ENCODE results near the gene SNRNP25.
A peak's percentile ranks its signal among the peaks of the same experiment; 100 is the strongest.

Gene SNRNP25

DNA sequence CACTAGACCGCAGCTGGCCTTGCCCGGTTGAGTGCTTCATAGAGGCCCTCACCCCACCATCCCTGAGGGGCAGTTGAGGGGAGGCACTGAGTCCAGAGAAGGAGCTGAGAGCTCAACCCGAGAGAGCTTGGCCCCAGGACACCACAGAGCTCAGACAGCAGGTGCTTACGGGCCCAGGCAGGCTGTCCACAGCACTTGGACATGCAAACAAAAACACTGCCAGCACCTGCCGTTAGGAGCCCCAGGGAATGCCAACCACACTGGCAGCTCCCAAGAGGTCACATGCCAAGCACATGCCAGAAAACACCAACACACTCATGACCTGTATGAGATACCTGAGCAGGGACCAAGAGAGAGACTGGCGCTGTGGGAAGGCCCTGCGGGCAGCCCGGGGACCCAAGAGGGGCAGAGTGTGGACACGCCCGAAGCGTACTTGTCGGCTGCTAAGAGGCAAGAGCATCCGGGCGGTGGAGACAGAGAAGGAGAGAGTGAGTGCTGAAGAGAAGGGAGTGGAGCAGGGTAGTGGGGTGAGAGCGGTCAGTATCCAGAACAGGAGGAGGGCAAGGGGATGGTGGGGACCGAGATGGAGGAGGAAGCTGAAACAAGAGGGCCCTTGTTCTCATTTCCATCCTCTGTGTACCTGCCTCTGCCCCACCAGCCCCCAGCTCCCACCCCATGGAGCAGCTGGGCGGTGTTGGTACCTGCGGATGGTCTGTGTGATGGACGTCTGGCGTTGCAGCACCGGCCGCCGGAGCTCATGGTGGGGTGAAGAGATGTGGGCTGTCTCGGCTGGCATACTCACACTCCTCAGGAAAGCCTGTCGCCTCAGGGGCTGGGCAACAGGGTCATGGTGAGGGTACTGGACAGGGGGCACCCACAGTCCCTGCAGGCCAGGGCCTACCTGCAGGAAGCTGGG lies 10.6 kb downstream of the SNRNP25 start:
- DNase-seq = no peak

DNA sequence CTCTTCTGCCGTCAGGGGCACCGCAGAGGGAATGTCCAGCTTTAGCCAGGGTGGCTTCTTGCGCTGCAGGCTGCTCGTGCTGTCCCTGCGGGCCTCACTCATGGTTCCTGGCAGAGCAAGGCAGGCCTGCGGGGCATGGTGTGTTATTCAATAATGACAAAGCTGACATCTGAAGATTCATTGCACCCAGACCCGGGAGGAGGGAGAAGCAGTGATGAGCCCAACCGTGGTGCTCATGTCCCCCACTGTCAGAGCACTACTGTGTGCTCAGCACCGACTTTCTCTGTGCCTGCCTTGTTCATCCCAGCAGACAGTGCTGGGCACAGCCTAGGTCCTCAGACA lies 11.3 kb downstream of the SNRNP25 start:
- DNase-seq = no peak

DNA sequence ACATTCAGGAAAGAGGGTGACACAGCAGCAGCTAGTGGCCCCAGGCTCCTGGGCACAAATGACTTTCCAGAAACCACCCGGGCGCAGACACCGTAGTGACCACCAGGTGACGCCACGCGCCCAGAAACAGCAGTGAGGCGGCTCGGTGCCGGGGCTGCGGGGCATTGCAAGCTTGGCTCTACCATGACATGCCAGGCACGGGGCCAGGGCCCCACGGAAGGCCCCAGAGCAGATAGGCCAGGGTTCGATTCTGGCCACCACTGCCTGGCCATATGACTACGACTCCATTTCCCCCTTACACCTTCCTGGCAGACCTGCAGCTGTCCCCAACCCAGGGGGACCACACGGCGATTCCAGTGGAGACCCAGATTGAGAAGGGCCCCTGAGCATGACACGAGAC lies 12.1 kb downstream of the SNRNP25 start:
- DNase-seq = peak; percentile 37

- no peak for DNase-seq
Observed at GRCh38 chr16:66309-67182, 12.9 kb downstream of the SNRNP25 start.

GRCh38 chr16:67183-67791 lies 13.7 kb downstream of the SNRNP25 start:
- DNase-seq = no peak

GRCh38 chr16:67884-68789 lies 14.5 kb downstream of the SNRNP25 start:
- no peak for DNase-seq

DNA sequence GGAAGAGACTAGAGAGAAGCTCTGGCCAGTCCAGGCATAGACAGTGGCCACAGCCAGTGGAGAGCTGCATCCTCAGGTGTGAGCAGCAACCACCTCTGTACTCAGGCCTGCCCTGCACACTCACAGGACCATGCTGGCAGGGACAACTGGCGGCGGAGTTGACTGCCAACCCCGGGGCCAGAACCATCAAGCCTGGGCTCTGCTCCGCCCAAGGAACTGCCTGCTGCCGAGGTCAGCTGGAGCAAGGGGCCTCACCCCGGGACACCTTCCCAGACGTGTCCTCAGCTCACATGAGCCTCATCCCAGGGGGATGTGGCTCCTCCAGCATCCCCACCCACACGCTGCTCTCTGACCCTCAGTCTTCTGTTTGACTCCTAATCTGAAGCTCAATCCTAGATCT lies 15.6 kb downstream of the SNRNP25 start:
- DNase-seq = no peak

DNA sequence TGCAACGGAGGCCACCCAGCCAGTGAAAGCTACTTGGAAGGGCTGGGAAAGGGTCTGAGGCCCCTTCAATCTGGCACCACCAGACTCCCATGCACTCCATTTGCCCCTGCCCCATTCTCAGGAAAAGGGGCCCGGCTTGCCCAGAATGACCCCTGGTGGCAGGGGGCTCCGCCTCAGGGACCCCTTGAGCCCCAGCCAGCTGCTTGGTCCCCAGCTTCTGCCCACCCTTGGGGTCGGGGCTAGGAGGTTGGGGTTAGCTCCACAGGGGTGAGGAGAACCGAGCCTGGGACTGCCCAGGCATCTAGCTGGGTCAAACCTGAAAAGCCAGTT lies 17.5 kb downstream of the SNRNP25 start:
- no peak for DNase-seq

DNA sequence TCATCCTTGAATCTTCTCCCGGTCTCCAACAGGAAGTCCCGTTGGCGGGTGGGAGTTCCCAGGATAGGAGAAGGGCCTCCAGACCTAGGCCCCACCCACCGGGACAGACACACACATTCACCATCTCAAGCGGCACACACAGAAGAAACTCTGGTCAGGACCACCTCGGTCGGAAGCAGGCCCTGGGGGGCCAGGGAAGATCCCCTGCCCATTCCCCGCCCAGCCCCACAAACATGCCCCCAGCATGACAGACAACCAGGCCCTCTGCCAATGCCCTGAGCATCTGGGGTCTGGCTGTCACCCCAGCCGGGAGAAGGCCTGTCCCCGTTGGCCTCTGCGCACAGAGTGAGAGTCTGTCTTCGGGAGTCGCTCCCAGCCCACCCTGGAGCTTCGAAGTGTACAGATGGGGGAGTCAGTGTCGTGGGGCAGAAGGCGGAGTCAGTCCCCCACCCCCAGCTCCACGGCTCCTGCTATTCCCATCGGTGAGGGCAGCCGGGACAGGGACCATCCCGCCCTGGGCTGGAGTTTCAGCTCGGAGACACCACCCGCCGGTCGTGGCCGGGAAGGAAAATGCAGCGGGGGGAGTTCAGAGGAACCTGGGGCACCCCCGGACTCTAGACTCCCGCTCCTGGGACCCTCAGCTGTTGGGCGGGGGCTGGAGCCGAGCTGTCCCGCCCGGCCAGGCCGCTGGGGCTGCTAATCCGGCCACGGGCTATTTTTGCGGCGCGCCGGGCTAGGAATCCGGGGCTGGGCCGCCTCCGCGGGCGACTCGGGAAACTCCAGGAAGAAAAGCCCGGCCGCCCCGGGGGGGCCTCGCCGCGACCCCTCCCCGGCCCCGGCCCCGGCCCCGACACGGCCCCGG lies 18.1 kb downstream of the SNRNP25 start:
- no peak for DNase-seq

- no peak for DNase-seq
Observed at GRCh38 chr16:72561-73548, 19.2 kb downstream of the SNRNP25 start, which contains the start of gene RHBDF1. TSS of gene RHBDF1 (minus strand) at chr16:72631. CDS start at chr16:65015, 7,616 bp downstream.

- no peak for DNase-seq
Observed at GRCh38 chr16:74051-74746, 20.6 kb downstream of the SNRNP25 start.

GRCh38 chr16:74747-75334 lies 21.2 kb downstream of the SNRNP25 start:
- DNase-seq = no peak

DNA sequence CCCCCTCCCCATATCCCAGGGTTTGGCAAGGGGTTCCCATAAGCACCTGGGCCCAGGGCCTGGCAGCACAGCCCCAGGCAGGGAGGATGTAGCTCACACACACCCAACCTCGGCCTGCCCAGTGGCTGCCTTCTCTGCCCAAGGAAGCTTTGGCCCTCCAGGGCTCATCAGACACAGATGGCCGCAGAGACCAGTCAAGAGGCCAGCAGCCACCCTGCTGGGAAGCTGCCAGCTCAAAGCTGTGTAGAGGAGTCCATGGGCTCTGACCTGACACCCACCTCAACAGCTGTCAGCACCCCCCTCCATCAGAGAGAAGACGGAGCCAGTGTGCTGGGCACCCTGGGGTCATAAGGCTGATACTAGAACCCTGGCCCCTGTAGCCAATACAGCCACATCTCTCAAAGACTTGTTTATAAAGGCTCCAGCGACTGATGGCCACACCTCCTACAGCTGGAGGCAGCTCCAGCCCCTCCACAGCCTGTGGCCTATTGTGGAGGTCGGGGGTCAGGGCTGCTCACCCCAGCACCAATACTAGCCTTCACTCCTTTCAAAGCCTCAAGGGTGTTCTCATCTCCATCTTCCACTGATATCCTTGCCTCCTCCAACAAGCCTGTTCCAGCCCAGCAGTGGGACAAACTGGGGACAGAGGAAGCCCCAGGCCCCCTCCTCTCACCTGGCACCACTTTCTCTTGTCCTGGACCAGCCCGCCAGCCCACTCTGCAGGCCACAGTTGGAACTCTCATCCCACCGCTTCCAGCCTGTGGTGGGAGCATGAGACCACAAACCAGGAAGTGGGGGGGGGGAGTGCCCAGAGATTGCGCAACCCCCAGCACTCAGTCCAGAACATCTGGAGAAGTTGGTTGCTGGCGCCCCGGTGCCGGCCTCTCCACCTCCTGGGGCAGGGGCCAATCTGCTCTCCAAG lies 22.2 kb downstream of the SNRNP25 start:
- DNase-seq = no peak

GRCh38 chr16:76535-77272 lies 23.1 kb downstream of the SNRNP25 start:
- DNase-seq = no peak

DNA sequence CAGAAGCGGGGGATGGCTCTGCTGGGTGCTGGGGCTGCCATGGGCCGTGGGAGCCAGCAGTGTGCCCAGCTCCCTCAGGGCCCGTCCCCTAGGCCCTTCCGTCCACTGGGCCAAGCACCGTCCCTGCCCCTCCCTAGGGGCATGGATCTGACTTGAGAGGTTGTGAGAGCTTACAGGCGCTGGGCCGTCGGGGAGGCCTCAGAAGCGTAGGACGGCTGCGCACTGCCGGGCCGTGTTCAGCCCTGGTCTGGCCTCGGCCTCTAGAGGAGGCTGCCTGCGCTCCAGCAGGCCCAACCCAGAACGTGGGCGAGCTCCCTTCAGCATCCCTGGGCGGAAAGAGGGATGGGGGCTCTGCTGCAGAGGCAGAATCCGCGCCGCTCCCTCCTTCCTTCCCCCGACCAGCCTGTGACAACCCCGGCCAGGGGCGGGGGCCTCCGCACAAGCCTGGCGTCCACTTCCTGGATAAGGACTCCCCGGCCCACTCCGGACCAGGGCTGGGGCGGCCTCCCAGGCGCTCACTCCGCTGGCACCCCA lies 23.7 kb downstream of the SNRNP25 start:
- no peak for DNase-seq

GRCh38 chr16:77807-78443 lies 24.3 kb downstream of the SNRNP25 start, which contains the start of gene MPG:
TSS of gene MPG (plus strand) at chr16:78225. CDS start at chr16:78310, 85 bp downstream.
- peak; percentile 29 for DNase-seq
